GM23338 (cell line): ENCODE results near the gene EARS2. TPM values are rescaled to one million over a fixed set of nuclear protein-coding genes. Genes with fewer than 3 reads are reported as not detected.

Experiments used
- ATAC-seq: fragments of 200-7000 bp; cut with Tn5 transposase; 3 replicates; pipeline ENCODE4 v1.9.1; 2020
- DNase-seq: peaks from one replicate; pipeline ENCODE4 v3.0.0-alpha.2; 2015; ENCODE audit warnings: low spot score
- H2AFZ ChIP-seq: fragments of 200-600 bp; sonication (generic); 2 replicates; pipeline ENCODE4 v1.8.0; 2016; ENCODE audit warnings: antibody characterized with exemption, mild to moderate bottlenecking, moderate library complexity
- H3F3A ChIP-seq: fragments of 200-600 bp; sonication (generic); replicated peaks from 2 replicates; pipeline ENCODE4 v1.8.0; 2017; ENCODE audit warnings: antibody characterized with exemption, mixed run types, low read depth
- H3K27ac ChIP-seq: fragments of 200-600 bp; sonication (generic); 2 replicates; pipeline ENCODE4 v1.6.1; 2016; ENCODE audit warnings: low read depth
- H3K27me3 ChIP-seq: fragments of 200-600 bp; sonication (generic); 2 replicates; pipeline ENCODE4 v1.8.0; 2016; ENCODE audit warnings: mild to moderate bottlenecking, mixed run types, moderate library complexity; ENCODE audit not compliant: insufficient read depth
- H3K36me3 ChIP-seq: fragments of 200-600 bp; sonication (generic); 2 replicates; pipeline ENCODE4 v1.8.0; 2016; ENCODE audit warnings: mild to moderate bottlenecking; ENCODE audit not compliant: insufficient read depth
- H3K4me1 ChIP-seq: fragments of 200-600 bp; sonication (generic); 2 replicates; pipeline ENCODE4 v1.8.0; 2016; ENCODE audit warnings: mild to moderate bottlenecking, moderate library complexity; ENCODE audit not compliant: insufficient read depth
- H3K4me2 ChIP-seq: fragments of 200-600 bp; sonication (generic); 2 replicates; pipeline ENCODE4 v1.7.1; 2017; ENCODE audit warnings: mixed run types
- H3K4me3 ChIP-seq: fragments of 200-600 bp; sonication (generic); 2 replicates; pipeline ENCODE4 v1.6.1; 2016; ENCODE audit warnings: mixed run types
- H3K79me2 ChIP-seq: fragments of 200-600 bp; sonication (generic); replicated peaks from 2 replicates; pipeline ENCODE4 v1.8.0; 2017; ENCODE audit warnings: mild to moderate bottlenecking; ENCODE audit not compliant: insufficient read depth
- H3K9me2 ChIP-seq: fragments of 200-600 bp; sonication (generic); 2 replicates; pipeline ENCODE4 v1.8.0; 2017; ENCODE audit not compliant: insufficient read depth
- H4K20me1 ChIP-seq: fragments of 200-600 bp; sonication (generic); replicated peaks from 2 replicates; pipeline ENCODE4 v1.8.0; 2017; ENCODE audit warnings: mild to moderate bottlenecking; ENCODE audit not compliant: insufficient read depth
- H3K27ac Mint-ChIP-seq: 2 replicates; pipeline ENCODE4 v1.8.0; 2020; ENCODE audit warnings: inconsistent platforms, mild to moderate bottlenecking, moderate library complexity, mixed read lengths
- H3K27me3 Mint-ChIP-seq: 3 replicates; pipeline ENCODE4 v1.8.0; 2022; ENCODE audit warnings: low read depth, mild to moderate bottlenecking, moderate library complexity, mixed read lengths, inconsistent platforms; ENCODE audit not compliant: insufficient read depth, poor library complexity
- H3K36me3 Mint-ChIP-seq: 3 replicates; pipeline ENCODE4 v1.8.0; 2021; ENCODE audit warnings: low read depth, mild to moderate bottlenecking, inconsistent platforms, moderate library complexity, mixed read lengths
- H3K4me1 Mint-ChIP-seq: 3 replicates; pipeline ENCODE4 v1.8.0; 2020; ENCODE audit warnings: mild to moderate bottlenecking, inconsistent platforms, mixed read lengths
- H3K4me3 Mint-ChIP-seq: 3 replicates; pipeline ENCODE4 v1.8.0; 2021; ENCODE audit warnings: moderate library complexity, mild to moderate bottlenecking, inconsistent platforms, mixed read lengths
- H3K9me3 Mint-ChIP-seq: 3 replicates; pipeline ENCODE4 v1.8.0; 2020; ENCODE audit warnings: moderate library complexity, mild to moderate bottlenecking, inconsistent platforms, mixed read lengths
- CREB1 ChIP-seq: fragments of 250-450 bp; sonication (Bioruptor Pico); IDR thresholded peaks from 2 replicates; pipeline ENCODE4 v1.5.0; 2020; ENCODE audit warnings: low read depth, mild to moderate bottlenecking, moderate library complexity
- EZH2 ChIP-seq: fragments of 200-600 bp; sonication (generic); IDR thresholded peaks from one replicate; pipeline ENCODE4 v1.8.0; 2017; ENCODE audit warnings: antibody characterized with exemption, mild to moderate bottlenecking, low read depth; ENCODE audit not compliant: unreplicated experiment
- JUNB ChIP-seq: IDR thresholded peaks from one replicate; pipeline ENCODE4 v1.6.1; 2016; ENCODE audit warnings: antibody characterized with exemption; ENCODE audit not compliant: unreplicated experiment
- NANOG ChIP-seq: IDR thresholded peaks from 2 replicates; pipeline ENCODE4 v1.6.1; 2016; ENCODE audit warnings: antibody characterized with exemption, borderline replicate concordance
- ZNF114 ChIP-seq: fragments of 250-450 bp; sonication (Bioruptor Pico); IDR thresholded peaks from 2 replicates; pipeline ENCODE4 v1.5.0; 2020; ENCODE audit warnings: mild to moderate bottlenecking, moderate library complexity
- ZNF331 ChIP-seq: fragments of 250-450 bp; sonication (Bioruptor Pico); IDR thresholded peaks from 2 replicates; pipeline ENCODE4 v1.5.0; 2020; ENCODE audit warnings: low read depth, mild to moderate bottlenecking, moderate library complexity
- polyA plus RNA-seq: library from polyadenylated mRNA; unstranded; fragments of >200 nt; fragmentation: Nextera tagmentation; extraction: Ambion mirVana; gene quantifications from 2 replicates; pipeline ENCODE4 v1.2.1, GENCODE V29; 2016
- total RNA-seq: library from RNA; depleted of rRNA; stranded (reverse); fragments of >200 nt; shearing (Covaris generic); gene quantifications from 2 replicates; pipeline ENCODE4 v1.2.3, GENCODE V29; 2014
- TF ChIP-seq, protein P1 (sequence below): IDR thresholded peaks from one replicate; pipeline ENCODE4 v1.6.1; 2018; ENCODE audit warnings: antibody characterized with exemption; ENCODE audit not compliant: unreplicated experiment
- TF ChIP-seq, protein P2 (sequence below): fragments of 250-450 bp; sonication (Bioruptor Pico); IDR thresholded peaks from 2 replicates; pipeline ENCODE4 v1.5.0; 2020; ENCODE audit warnings: mild to moderate bottlenecking, moderate library complexity
- TF ChIP-seq, protein P3 (sequence below): IDR thresholded peaks from 2 replicates; pipeline ENCODE4 v1.6.1; 2016; ENCODE audit warnings: antibody characterized with exemption

Gene EARS2
- total and polyA plus RNA-seq, 2 experiments from 2014 or later: 22.6 to 89.1 TPM

DNA sequence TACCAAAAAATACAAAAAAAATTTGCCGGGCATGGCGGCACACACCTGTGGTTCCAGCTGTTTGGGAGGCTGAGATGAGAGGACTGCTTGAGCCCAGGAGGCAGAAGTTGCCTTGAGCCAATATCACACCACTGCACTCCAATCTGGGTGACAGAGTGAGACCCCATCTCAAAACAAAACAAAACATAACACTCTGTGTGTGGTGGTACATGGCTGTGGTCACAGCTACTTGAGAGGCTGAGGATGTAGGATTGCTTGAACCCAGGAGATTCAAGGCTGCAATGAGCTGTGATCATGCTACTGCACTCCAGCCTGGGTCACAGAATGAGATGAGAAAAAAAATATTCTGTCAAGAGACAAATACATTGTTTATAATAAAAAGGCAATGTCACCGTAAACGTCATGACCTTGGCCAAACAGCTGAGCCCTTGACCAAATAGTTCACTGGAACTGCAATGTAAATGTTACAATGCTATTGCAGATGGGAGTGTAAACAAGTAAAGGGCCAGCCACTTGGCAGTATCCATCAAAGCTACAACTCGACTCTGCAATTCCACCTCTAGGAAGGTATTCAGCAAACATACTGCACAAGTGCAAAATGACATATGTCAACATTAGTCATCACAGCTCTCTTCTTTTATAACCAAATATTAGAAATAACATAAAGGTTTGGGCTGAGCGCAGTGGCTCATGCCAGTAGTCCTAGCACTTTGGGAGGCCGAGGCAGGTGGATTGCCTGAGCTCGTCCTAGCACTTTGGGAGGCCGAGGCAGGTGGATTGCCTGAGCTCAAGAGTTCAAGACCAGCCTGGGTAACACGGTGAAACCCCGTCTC lies 16.9 kb downstream of the EARS2 start (continued):
- TF ChIP-seq ZNF114 (CRISPR knock-in tag) (no peak), CREB1 (CRISPR knock-in tag) (no peak)

DNA sequence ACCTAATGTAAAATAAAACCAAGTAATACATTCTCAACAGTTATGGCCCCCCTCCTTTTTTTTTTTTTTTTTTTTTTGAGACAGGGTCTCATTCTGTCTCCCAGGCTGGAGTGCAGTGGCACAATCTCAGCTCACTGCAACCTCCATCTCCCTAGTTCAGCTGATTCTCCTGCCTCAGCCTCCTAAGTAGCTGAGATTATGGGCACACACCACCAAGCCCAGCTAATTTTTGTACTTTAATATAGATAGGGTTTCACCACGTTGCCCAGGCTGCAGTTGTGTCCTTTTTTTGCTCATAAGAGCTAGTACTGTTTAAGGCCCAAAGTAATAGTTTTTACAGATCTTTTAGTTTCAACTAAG lies 18.3 kb downstream of the EARS2 start:
- Mint-ChIP-seq H3K27me3 (peaks cover 8% of the 10 kb centered on the region), H3K4me3 (no peak overlapping the region), H3K9me3 (no peaks in the 10 kb centered on the region), H3K36me3 (peaks cover 59% of the 10 kb centered on the region), H3K27ac (peak overlapping the region; percentile 92), H3K4me1 (no peaks in the 10 kb centered on the region)
- peaks cover 2% of the 10 kb centered on the region for H4K20me1 ChIP-seq
- TF ChIP-seq, protein P1, sequence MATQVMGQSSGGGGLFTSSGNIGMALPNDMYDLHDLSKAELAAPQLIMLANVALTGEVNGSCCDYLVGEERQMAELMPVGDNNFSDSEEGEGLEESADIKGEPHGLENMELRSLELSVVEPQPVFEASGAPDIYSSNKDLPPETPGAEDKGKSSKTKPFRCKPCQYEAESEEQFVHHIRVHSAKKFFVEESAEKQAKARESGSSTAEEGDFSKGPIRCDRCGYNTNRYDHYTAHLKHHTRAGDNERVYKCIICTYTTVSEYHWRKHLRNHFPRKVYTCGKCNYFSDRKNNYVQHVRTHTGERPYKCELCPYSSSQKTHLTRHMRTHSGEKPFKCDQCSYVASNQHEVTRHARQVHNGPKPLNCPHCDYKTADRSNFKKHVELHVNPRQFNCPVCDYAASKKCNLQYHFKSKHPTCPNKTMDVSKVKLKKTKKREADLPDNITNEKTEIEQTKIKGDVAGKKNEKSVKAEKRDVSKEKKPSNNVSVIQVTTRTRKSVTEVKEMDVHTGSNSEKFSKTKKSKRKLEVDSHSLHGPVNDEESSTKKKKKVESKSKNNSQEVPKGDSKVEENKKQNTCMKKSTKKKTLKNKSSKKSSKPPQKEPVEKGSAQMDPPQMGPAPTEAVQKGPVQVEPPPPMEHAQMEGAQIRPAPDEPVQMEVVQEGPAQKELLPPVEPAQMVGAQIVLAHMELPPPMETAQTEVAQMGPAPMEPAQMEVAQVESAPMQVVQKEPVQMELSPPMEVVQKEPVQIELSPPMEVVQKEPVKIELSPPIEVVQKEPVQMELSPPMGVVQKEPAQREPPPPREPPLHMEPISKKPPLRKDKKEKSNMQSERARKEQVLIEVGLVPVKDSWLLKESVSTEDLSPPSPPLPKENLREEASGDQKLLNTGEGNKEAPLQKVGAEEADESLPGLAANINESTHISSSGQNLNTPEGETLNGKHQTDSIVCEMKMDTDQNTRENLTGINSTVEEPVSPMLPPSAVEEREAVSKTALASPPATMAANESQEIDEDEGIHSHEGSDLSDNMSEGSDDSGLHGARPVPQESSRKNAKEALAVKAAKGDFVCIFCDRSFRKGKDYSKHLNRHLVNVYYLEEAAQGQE: no peak
- TF ChIP-seq EZH2: no peak
- TF ChIP-seq JUNB: no peak
- TF ChIP-seq, protein P2, sequence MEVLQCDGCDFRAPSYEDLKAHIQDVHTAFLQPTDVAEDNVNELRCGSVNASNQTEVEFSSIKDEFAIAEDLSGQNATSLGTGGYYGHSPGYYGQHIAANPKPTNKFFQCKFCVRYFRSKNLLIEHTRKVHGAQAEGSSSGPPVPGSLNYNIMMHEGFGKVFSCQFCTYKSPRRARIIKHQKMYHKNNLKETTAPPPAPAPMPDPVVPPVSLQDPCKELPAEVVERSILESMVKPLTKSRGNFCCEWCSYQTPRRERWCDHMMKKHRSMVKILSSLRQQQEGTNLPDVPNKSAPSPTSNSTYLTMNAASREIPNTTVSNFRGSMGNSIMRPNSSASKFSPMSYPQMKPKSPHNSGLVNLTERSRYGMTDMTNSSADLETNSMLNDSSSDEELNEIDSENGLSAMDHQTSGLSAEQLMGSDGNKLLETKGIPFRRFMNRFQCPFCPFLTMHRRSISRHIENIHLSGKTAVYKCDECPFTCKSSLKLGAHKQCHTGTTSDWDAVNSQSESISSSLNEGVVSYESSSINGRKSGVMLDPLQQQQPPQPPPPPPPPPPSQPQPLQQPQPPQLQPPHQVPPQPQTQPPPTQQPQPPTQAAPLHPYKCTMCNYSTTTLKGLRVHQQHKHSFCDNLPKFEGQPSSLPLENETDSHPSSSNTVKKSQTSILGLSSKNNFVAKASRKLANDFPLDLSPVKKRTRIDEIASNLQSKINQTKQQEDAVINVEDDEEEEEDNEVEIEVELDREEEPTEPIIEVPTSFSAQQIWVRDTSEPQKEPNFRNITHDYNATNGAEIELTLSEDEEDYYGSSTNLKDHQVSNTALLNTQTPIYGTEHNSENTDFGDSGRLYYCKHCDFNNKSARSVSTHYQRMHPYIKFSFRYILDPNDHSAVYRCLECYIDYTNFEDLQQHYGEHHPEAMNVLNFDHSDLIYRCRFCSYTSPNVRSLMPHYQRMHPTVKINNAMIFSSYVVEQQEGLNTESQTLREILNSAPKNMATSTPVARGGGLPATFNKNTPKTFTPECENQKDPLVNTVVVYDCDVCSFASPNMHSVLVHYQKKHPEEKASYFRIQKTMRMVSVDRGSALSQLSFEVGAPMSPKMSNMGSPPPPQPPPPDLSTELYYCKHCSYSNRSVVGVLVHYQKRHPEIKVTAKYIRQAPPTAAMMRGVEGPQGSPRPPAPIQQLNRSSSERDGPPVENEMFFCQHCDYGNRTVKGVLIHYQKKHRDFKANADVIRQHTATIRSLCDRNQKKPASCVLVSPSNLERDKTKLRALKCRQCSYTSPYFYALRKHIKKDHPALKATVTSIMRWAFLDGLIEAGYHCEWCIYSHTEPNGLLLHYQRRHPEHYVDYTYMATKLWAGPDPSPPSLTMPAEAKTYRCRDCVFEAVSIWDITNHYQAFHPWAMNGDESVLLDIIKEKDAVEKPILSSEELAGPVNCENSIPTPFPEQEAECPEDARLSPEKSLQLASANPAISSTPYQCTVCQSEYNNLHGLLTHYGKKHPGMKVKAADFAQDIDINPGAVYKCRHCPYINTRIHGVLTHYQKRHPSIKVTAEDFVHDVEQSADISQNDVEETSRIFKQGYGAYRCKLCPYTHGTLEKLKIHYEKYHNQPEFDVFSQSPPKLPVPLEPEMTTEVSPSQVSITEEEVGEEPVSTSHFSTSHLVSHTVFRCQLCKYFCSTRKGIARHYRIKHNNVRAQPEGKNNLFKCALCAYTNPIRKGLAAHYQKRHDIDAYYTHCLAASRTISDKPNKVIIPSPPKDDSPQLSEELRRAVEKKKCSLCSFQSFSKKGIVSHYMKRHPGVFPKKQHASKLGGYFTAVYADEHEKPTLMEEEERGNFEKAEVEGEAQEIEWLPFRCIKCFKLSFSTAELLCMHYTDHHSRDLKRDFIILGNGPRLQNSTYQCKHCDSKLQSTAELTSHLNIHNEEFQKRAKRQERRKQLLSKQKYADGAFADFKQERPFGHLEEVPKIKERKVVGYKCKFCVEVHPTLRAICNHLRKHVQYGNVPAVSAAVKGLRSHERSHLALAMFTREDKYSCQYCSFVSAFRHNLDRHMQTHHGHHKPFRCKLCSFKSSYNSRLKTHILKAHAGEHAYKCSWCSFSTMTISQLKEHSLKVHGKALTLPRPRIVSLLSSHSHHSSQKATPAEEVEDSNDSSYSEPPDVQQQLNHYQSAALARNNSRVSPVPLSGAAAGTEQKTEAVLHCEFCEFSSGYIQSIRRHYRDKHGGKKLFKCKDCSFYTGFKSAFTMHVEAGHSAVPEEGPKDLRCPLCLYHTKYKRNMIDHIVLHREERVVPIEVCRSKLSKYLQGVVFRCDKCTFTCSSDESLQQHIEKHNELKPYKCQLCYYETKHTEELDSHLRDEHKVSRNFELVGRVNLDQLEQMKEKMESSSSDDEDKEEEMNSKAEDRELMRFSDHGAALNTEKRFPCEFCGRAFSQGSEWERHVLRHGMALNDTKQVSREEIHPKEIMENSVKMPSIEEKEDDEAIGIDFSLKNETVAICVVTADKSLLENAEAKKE (CRISPR knock-in tag): no peak
- TF ChIP-seq, protein P3, sequence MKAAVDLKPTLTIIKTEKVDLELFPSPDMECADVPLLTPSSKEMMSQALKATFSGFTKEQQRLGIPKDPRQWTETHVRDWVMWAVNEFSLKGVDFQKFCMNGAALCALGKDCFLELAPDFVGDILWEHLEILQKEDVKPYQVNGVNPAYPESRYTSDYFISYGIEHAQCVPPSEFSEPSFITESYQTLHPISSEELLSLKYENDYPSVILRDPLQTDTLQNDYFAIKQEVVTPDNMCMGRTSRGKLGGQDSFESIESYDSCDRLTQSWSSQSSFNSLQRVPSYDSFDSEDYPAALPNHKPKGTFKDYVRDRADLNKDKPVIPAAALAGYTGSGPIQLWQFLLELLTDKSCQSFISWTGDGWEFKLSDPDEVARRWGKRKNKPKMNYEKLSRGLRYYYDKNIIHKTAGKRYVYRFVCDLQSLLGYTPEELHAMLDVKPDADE: no peak
- no peak for TF ChIP-seq ZNF331 (CRISPR knock-in tag)
- no peak for TF ChIP-seq CREB1 (CRISPR knock-in tag)
- TF ChIP-seq NANOG: no peak
- no peak overlapping the region for H3K4me3 ChIP-seq
- H3F3A ChIP-seq: no peaks in the 10 kb centered on the region
- peaks cover 52% of the 10 kb centered on the region for H3K36me3 ChIP-seq
- no peak overlapping the region for H2AFZ ChIP-seq
- H3K27ac ChIP-seq: no peak overlapping the region
- H3K4me2 ChIP-seq: no peak overlapping the region
- DNase-seq: no peak
- no peaks in the 10 kb centered on the region for H3K27me3 ChIP-seq
- H3K4me1 ChIP-seq: no peaks in the 10 kb centered on the region
- H3K79me2 ChIP-seq: no peaks in the 10 kb centered on the region
- no peak for ATAC-seq
- no peaks in the 10 kb centered on the region for H3K9me2 ChIP-seq
